Testis (tissue), 3 donors: ENCODE measurements around the gene SLC2A9. TPM values are rescaled to one million over a fixed set of nuclear protein-coding genes. Genes with fewer than 3 reads are reported as not detected.

Source experiments
- DNase-seq: peaks from one replicate; pipeline ENCODE4 v3.0.0-alpha.2; 2019
- H3K27ac ChIP-seq, 2 donors: fragments of 200-600 bp; sonication (generic); one replicate each; pipeline ENCODE4 v1.5.1; 2019
- H3K27me3 ChIP-seq: fragments of 200-600 bp; sonication (generic); one replicate; pipeline ENCODE4 v1.5.1; 2019
- H3K36me3 ChIP-seq: fragments of 200-600 bp; sonication (generic); one replicate; pipeline ENCODE4 v1.5.1; 2017; ENCODE audit warnings: low read depth; ENCODE audit errors: missing control alignments
- H3K4me1 ChIP-seq: fragments of 200-600 bp; sonication (generic); one replicate; pipeline ENCODE4 v1.5.1; 2019
- H3K4me3 ChIP-seq, 2 donors: fragments of 200-600 bp; sonication (generic); one replicate each; pipeline ENCODE4 v1.5.1; 2017 to 2019
- H3K9me3 ChIP-seq: fragments of 200-600 bp; sonication (generic); one replicate; pipeline ENCODE4 v1.5.1; 2017
- POLR2A ChIP-seq: fragments of 450-650 bp; IDR thresholded peaks from one replicate; pipeline ENCODE4 v1.6.1; 2017; ENCODE audit warnings: antibody characterized with exemption, mild to moderate bottlenecking, moderate library complexity
- WGBS, 2 donors: methylation state at CpG; one replicate each; pipeline ENCODE4 v1.1.5; 2018; 5-methylcytosine and 5-hydroxymethylcytosine counted together
- intact Hi-C: fragments of 100-400 bp; cut with DNase I; formaldehyde crosslinking; loops from one replicate; pipeline ENCODE4 v1.15.1; 2023; ENCODE audit warnings: low total_unique reads
- polyA plus RNA-seq: library from polyadenylated mRNA; stranded (reverse); fragments of 350-450 nt; fragmentation: Illumina TruSeq; extraction: RNeasy Lipid Tissue Mini Kit (QIAGEN cat#74804); gene quantifications from one replicate; pipeline ENCODE4 v1.2.3, GENCODE V29; 2014; ENCODE audit warnings: low read depth, low replicate concordance; ENCODE audit not compliant: insufficient read depth
- total RNA-seq, 2 donors: library from RNA; depleted of rRNA; stranded (reverse); fragments of >200 nt; gene quantifications; one replicate each; pipeline ENCODE4 v1.2.3, GENCODE V29; 2016
- TF ChIP-seq, protein P1 (sequence below), 3 experiments: fragments of 450-650 bp in 2 of 3; fragments of 200-600 bp in 1 of 3; sonication (generic) in 1 of 3; IDR thresholded peaks; one replicate each; pipeline ENCODE4 v1.5.1; 2016 to 2019; ENCODE audit warnings: antibody characterized with exemption in 3 of 3, mild to moderate bottlenecking in 2 of 3, moderate library complexity in 1 of 3

The SLC2A9 gene
- total and polyA plus RNA-seq, 3 donors from 2014 or later: 6.3 to 7.5 (median 6.8) TPM

DNA sequence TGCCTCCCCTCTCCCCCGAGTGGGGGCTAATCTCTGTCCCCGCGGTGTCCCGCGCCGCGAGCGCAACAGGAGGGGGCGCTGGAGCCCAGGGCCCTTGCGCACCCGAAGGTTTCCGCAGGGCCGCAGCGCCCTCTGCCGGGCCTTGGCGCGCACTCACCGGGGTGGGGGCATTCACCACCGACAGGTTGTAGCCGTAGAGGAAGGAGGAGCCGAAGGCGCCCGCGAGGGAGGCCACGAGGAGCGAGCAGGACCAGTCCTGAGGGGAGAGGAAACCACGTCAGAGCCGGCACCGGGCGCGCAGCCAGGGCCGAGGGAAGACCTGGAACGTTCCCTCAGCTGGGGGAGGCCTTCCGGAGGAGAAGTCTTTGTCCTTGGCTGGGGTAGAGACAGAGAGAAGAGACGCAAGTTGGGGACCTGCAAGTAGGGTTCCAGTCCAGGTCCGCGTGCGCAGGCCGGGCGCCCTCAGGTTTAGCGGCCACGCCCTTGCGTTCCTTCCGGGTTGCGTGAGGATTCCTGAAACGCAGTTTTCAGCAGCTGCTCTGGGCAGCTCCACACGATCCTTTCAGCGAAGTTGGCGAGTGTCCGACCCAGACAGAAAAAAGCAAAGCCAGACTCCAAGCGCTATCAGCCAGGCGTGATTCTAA is 2.4 kb downstream of the SLC2A9 start:
- TF ChIP-seq, protein P1, sequence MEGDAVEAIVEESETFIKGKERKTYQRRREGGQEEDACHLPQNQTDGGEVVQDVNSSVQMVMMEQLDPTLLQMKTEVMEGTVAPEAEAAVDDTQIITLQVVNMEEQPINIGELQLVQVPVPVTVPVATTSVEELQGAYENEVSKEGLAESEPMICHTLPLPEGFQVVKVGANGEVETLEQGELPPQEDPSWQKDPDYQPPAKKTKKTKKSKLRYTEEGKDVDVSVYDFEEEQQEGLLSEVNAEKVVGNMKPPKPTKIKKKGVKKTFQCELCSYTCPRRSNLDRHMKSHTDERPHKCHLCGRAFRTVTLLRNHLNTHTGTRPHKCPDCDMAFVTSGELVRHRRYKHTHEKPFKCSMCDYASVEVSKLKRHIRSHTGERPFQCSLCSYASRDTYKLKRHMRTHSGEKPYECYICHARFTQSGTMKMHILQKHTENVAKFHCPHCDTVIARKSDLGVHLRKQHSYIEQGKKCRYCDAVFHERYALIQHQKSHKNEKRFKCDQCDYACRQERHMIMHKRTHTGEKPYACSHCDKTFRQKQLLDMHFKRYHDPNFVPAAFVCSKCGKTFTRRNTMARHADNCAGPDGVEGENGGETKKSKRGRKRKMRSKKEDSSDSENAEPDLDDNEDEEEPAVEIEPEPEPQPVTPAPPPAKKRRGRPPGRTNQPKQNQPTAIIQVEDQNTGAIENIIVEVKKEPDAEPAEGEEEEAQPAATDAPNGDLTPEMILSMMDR (IDR thresholded peaks at IDR 0.05): peak; percentile 99
- peak; percentile 26 for TF ChIP-seq POLR2A
- Histone ChIP-seq H3K4me3 (peak overlapping the region; percentile 37 to 55), H3K27me3 (no peaks in the 10 kb centered on the region), H3K4me1 (peaks cover 14% of the 10 kb centered on the region), H3K27ac (peak overlapping the region; percentile 79 to 94), H3K36me3 (no peaks in the 10 kb centered on the region), H3K9me3 (no peaks in the 10 kb centered on the region)
- 0 to 1% methylated on average over 35 to 52 of the region's 52 CpGs for WGBS, 2 donors
- peak; percentile 98 for DNase-seq
- intact Hi-C loops: no loop called here

DNA sequence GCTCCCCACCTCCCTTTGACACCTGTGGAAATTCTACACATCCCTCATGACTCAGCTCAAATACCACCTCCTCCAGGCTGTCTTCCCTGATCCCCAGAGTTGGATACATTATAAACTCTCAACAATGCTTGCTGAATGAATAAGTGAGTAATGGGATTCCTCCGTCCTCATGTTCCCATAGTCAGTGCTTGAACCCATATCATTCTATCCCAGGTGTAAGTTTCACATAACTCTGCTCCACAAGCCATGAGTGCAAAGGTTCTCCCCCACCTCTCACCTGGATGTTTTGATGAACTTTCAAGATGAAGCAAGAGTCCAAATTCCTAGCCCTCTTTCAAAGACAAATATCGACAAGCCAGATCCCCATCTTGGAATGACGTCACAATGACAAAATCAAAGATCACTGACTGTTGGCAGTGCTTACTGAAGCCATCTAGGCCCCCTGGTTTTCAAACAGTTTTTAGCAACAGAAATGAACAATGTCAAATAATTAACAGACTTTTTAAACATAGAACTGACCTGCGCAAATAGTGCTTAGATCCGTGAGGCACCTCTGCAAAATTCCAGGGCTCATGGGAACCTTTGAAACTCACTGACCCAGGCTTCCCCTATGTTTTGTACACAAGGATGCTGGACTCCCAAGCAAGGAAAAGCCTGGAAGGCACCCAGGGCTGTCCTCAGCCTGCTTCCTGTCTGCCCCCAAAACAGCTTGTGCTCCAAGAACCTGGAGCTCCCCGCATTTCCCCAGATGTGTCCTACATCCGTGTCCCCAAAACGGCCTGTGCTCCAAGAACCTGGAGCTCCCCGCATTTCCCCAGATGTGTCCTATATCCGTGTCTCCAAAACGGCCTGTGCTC is 4.0 kb downstream of the SLC2A9 start:
- H3K27me3 ChIP-seq: no peaks in the 10 kb centered on the region
- intact Hi-C loops: no loop called here
- DNase-seq: no peak
- no peak overlapping the region for H3K27ac ChIP-seq
- TF ChIP-seq POLR2A: no peak
- TF ChIP-seq, protein P1 (IDR thresholded peaks at IDR 0.05): no peak
- no peaks in the 10 kb centered on the region for H3K9me3 ChIP-seq
- 84 to 88% methylated on average over 11 of the region's 11 CpGs for WGBS, 2 donors
- no peak overlapping the region for H3K4me3 ChIP-seq
- H3K4me1 ChIP-seq: peaks cover 12% of the 10 kb centered on the region
- H3K36me3 ChIP-seq: no peaks in the 10 kb centered on the region

DNA sequence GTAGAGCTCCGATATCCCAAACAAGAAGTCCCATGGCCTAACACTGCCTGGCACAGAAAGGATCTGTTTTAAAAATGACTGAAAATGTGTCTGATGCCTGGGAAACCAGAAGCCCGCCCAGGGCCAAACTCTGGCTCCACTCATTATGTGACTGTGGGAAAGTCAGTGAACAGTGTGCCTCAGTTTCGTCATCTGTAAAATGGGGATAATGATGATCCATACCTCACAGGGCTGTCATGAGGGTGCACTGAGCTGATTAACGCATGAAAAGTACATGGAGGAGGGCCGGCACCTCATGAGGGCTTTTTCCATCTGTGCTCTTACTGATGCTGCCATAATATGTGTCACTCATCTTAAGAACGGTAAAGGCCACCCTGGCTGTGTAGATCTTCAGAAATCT is 5.1 kb downstream of the SLC2A9 start:
- no peak overlapping the region for H3K27ac ChIP-seq
- H3K4me3 ChIP-seq: no peak overlapping the region
- H3K36me3 ChIP-seq: no peaks in the 10 kb centered on the region
- WGBS, 2 donors: 67 to 76% methylated on average over 5 to 6 of the region's 6 CpGs
- no peaks in the 10 kb centered on the region for H3K27me3 ChIP-seq
- H3K4me1 ChIP-seq: peaks cover 5% of the 10 kb centered on the region
- intact Hi-C loops: no loop called here
- no peaks in the 10 kb centered on the region for H3K9me3 ChIP-seq
- TF ChIP-seq, protein P1 (IDR thresholded peaks at IDR 0.05): no peak
- no peak for TF ChIP-seq POLR2A
- no peak for DNase-seq

DNA sequence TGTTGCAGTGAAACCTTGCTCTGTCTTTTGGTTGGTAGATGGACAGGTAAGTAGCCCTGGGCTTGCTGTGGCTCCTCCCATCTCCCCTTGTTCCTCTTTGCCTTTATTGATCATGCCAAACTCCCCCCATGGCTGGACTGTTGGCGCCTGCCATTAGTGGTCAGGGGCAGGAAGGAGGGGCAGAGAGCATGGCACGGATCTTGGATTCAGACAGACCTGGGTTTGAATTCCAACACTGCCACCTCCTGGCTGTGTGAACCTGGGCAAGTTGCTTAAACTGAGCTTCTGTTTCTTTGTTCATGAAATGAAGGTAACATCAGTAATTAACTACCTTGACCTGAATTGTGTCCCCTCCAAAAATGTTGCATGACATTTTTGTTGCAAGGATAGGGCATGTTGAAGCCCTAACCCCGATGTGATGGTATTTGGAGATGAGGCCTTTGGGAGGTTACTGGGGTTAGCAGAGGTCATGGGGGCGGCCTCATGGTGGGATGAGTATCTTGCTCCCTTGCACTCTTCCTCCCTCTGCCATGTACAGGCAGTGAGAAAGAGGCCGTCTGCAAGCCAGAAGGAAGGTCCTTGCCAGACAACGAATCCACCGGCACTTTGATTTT is 6.0 kb downstream of the SLC2A9 start:
- peak; percentile 73 for DNase-seq
- H3K4me3 ChIP-seq: no peak overlapping the region
- WGBS, 2 donors: 55 to 59% methylated on average over 7 of the region's 7 CpGs
- peaks cover 5% of the 10 kb centered on the region for H3K4me1 ChIP-seq
- no peaks in the 10 kb centered on the region for H3K9me3 ChIP-seq
- no peaks in the 10 kb centered on the region for H3K36me3 ChIP-seq
- intact Hi-C loops: no loop called here
- TF ChIP-seq, protein P1 (IDR thresholded peaks at IDR 0.05): peak; percentile 43 to 74 (median 56)
- no peak for TF ChIP-seq POLR2A
- H3K27ac ChIP-seq: no peak overlapping the region
- no peaks in the 10 kb centered on the region for H3K27me3 ChIP-seq
